IgD-negative memory B cell (primary cell): ENCODE measurements around the gene EVI5L. TPM values are rescaled to one million over a fixed set of nuclear protein-coding genes. Genes with fewer than 3 reads are reported as not detected.
"Not testable (repeated sequence)": the region's sequence is repeated elsewhere in the genome, so short reads cannot be mapped to it uniquely, and the experiment has no call there.

Source experiments
- H3K27ac Mint-ChIP-seq, 3 donors: one replicate each; pipeline ENCODE4 v1.8.0; 2020 to 2022; ENCODE audit warnings: mild to moderate bottlenecking in 3 of 3, mixed read lengths in 3 of 3, moderate library complexity in 1 of 3
- H3K27me3 Mint-ChIP-seq: one replicate; pipeline ENCODE4 v1.8.0; 2021; ENCODE audit warnings: mixed read lengths
- H3K36me3 Mint-ChIP-seq: one replicate; pipeline ENCODE4 v1.8.0; 2020; ENCODE audit warnings: mild to moderate bottlenecking, mixed read lengths
- H3K4me1 Mint-ChIP-seq, 3 donors: one replicate each; pipeline ENCODE4 v1.8.0; 2020 to 2022; ENCODE audit warnings: mixed read lengths in 3 of 3, mild to moderate bottlenecking in 1 of 3
- H3K4me3 Mint-ChIP-seq, 4 donors: one replicate each; pipeline ENCODE4 v1.8.0; 2020 to 2022; ENCODE audit warnings: mild to moderate bottlenecking in 4 of 4, mixed read lengths in 4 of 4, moderate library complexity in 3 of 4
- H3K9me3 Mint-ChIP-seq, 3 donors: one replicate each; pipeline ENCODE4 v1.8.0; 2020 to 2021; ENCODE audit warnings: mixed read lengths in 3 of 3, mild to moderate bottlenecking in 1 of 3
- polyA plus RNA-seq: library from polyadenylated mRNA; unstranded; fragments of 300-500 nt; fragmentation: Illumina TruSeq; gene quantifications from one replicate; pipeline ENCODE4 v1.2.3, GENCODE V29; 2021

The EVI5L gene
- 3.2 TPM for polyA plus RNA-seq

DNA sequence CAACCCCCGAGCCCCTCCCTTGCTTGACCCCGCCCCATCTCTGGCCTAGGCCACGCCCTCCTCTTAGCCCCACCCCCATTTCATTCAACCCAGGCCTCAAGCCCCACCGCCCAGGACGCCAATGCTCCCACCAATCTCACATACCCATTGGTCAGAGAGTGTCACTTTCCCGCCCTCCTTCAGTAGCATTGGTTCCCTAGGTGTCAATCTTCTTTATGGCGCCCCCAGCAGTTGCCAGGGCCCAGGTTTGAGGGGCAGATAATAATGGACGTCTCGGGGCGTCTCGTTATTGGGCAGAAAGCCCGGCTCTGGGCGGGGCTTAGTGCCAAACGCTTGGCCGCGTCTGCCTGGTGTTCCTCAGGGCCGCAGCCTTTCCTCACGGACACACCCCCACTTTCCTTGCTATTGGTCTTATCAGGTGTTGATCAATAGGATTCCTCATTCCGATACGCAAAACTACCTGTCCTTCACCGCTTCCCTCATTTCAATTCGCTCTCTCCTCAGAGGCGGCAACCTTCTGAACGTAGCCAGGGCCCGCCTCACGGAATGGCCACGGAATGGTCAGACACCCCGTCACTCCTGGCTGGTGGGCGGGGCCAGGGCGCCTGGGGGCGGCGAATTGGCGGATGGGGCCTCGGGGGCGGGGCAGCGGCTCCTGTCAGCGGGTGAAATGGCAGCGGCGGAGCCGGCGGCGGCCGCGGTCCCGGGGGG, at the start of gene EVI5L:
EVI5L (plus strand) TSS at position 658 of the 711 bp plus-strand sequence. CDS start 16,325 bp downstream, outside the sequence.
- H3K36me3 Mint-ChIP-seq: no peaks in the 10 kb centered on the region
- H3K4me1 Mint-ChIP-seq: peaks cover 0 to 10% (median 9%) of the 10 kb centered on the region in 3 donors
- H3K9me3 Mint-ChIP-seq: no peaks in the 10 kb centered on the region
- H3K27me3 Mint-ChIP-seq: no peaks in the 10 kb centered on the region
- H3K4me3 Mint-ChIP-seq: peak within 1 kb of the TSS; percentile 69 to 91 (median 84)
- peak within 1 kb of the TSS; percentile 36 to 85 (median 58) for H3K27ac Mint-ChIP-seq

DNA sequence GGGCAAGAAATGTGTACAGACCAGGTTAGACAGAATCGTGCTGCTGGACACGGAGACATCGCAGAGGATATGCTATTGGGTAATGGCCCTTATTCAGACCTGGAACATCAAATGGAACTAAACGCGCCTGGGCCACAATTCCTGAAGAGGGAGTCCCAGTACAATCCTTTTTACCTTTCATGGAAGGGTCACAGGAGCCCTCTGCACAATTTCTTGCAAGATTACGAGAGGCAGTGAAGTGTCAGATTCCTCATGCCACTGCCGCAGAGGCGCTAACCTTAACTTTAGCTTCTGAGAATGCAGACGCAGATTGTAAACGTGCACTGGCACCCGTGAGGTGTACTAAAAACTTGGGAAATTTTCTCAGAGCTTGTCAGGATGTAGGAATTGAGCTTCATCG, 48.9 kb upstream of the EVI5L start:
- no peak overlapping the region for H3K27ac Mint-ChIP-seq
- H3K36me3 Mint-ChIP-seq: no peaks in the 10 kb centered on the region
- no peak overlapping the region for H3K4me3 Mint-ChIP-seq
- H3K27me3 Mint-ChIP-seq: peaks cover 16% of the 10 kb centered on the region
- no peaks in the 10 kb centered on the region for H3K9me3 Mint-ChIP-seq
- H3K4me1 Mint-ChIP-seq: peaks cover 2 to 9% (median 5%) of the 10 kb centered on the region in 3 donors

- Mint-ChIP-seq H3K9me3 (no peaks in the 10 kb centered on the region), H3K27me3 (peaks cover 24% of the 10 kb centered on the region), H3K27ac (no peak overlapping the region), H3K4me1 (peaks cover 0 to 2% (median 0%) of the 10 kb centered on the region in 3 donors), H3K36me3 (no peaks in the 10 kb centered on the region), H3K4me3 (no peak overlapping the region)
Observed at GRCh38 chr19:7783991-7784423, 46.0 kb upstream of the EVI5L start.

DNA sequence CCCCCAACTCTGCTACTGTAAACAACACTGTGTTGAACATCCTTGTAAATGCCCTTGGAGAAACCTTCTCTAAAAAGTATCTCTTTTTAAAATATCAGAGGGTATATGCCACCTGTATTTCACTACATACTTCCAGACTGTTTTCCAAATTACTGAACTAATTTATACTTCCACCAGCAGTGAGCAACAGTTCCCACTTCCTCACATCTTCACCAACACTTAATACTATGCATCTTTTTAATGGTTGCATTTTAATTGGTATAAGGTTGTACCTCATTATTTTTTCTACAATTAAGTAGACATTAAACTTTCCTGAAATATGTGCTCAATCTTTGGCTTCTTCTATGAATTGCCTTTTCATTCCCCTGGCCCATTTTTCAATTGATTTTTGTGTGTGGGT, 45.2 kb upstream of the EVI5L start:
- Mint-ChIP-seq H3K4me3 (no peak overlapping the region), H3K36me3 (no peaks in the 10 kb centered on the region), H3K27ac (no peak overlapping the region), H3K4me1 (peaks cover 0 to 6% (median 3%) of the 10 kb centered on the region in 3 donors), H3K27me3 (peaks cover 30% of the 10 kb centered on the region), H3K9me3 (no peaks in the 10 kb centered on the region)

GRCh38 chr19:7787141-7787540, 42.9 kb upstream of the EVI5L start:
- H3K9me3 Mint-ChIP-seq: no peaks in the 10 kb centered on the region
- peaks cover 1% of the 10 kb centered on the region for H3K36me3 Mint-ChIP-seq
- H3K27me3 Mint-ChIP-seq: peaks cover 25% of the 10 kb centered on the region
- peaks cover 1 to 6% (median 3%) of the 10 kb centered on the region in 3 donors for H3K4me1 Mint-ChIP-seq
- H3K27ac Mint-ChIP-seq: no peak overlapping the region
- peak overlapping the region in 2 of 4 donors; percentile 20 to 72 for H3K4me3 Mint-ChIP-seq

- peaks cover 24% of the 10 kb centered on the region for H3K27me3 Mint-ChIP-seq
- peaks cover 3 to 7% (median 4%) of the 10 kb centered on the region in 3 donors for H3K4me1 Mint-ChIP-seq
- H3K36me3 Mint-ChIP-seq: peaks cover 3% of the 10 kb centered on the region
- H3K27ac Mint-ChIP-seq: peak overlapping the region in 1 of 3 donors; percentile 31
- H3K9me3 Mint-ChIP-seq: peaks cover 0 to under 1% (median 0%) of the 10 kb centered on the region in 3 donors
- peak overlapping the region in 2 of 4 donors; percentile 20 to 72 for H3K4me3 Mint-ChIP-seq
Observed at GRCh38 chr19:7787602-7788177, 42.3 kb upstream of the EVI5L start.

- peaks cover 19% of the 10 kb centered on the region for H3K27me3 Mint-ChIP-seq
- H3K4me1 Mint-ChIP-seq: peaks cover 3 to 7% (median 4%) of the 10 kb centered on the region in 3 donors
- peaks cover 0 to 3% (median 0%) of the 10 kb centered on the region in 3 donors for H3K9me3 Mint-ChIP-seq
- H3K27ac Mint-ChIP-seq: peak overlapping the region in 1 of 3 donors; percentile 62
- H3K36me3 Mint-ChIP-seq: peaks cover 3% of the 10 kb centered on the region
- peak overlapping the region in 2 of 4 donors; percentile 16 to 27 for H3K4me3 Mint-ChIP-seq
Observed at GRCh38 chr19:7788178-7788932, 41.7 kb upstream of the EVI5L start.

DNA sequence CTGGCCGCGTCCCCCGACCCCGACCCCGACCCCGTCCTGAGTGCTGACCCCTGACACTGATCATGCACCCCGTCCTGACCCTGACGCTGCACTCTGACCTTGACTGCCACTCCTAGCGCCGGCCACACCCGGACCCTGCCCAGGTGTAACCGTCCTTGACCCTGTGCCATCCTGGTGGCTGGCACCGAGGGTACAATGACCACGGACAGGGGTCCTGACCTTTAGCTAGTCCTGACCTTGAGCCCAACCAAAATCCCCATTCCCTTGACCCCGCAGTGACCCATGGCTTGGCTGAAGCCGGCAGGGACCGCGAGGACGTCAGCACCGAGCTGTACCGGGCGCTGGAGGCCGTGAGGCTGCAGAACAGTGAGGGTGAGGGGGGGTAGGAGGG, 41.1 kb upstream of the EVI5L start:
- Mint-ChIP-seq H3K9me3 (peaks cover 0 to 3% (median 0%) of the 10 kb centered on the region in 3 donors), H3K27ac (peak overlapping the region in 1 of 3 donors; percentile 62), H3K4me1 (peaks cover 3 to 5% (median 4%) of the 10 kb centered on the region in 3 donors), H3K4me3 (peak overlapping the region in 3 of 4 donors; percentile 71 to 85 (median 74)), H3K36me3 (peaks cover 3% of the 10 kb centered on the region), H3K27me3 (peaks cover 13% of the 10 kb centered on the region)

DNA sequence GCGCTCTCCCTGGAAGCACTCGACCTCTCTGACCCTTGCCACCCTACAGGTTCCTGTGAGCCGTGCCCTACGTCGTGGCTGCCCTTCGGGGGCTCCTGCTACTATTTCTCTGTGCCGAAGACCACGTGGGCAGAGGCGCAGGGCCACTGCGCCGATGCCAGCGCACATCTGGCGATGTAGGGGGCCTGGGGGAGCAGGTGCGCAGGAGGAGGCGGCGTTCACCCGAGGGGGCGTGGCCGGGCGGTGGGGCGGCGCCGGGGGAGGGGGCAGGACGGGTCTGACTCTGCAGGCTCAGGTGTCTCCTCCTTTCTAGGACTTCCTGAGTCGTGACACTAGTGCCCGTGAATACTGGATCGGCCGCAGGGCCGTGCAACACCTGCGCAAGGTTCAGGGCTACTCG, 40.6 kb upstream of the EVI5L start:
- peaks cover 3 to 5% (median 4%) of the 10 kb centered on the region in 3 donors for H3K4me1 Mint-ChIP-seq
- peak overlapping the region in 3 of 4 donors; percentile 71 to 85 (median 74) for H3K4me3 Mint-ChIP-seq
- H3K27ac Mint-ChIP-seq: peak overlapping the region in 1 of 3 donors; percentile 62
- H3K9me3 Mint-ChIP-seq: peaks cover 0 to 3% (median 3%) of the 10 kb centered on the region in 3 donors
- H3K27me3 Mint-ChIP-seq: peaks cover 13% of the 10 kb centered on the region
- peaks cover 3% of the 10 kb centered on the region for H3K36me3 Mint-ChIP-seq

- H3K4me1 Mint-ChIP-seq: peaks cover 3 to 5% (median 4%) of the 10 kb centered on the region in 3 donors
- peaks cover 3% of the 10 kb centered on the region for H3K36me3 Mint-ChIP-seq
- H3K27ac Mint-ChIP-seq: no peak overlapping the region
- H3K9me3 Mint-ChIP-seq: peaks cover 0 to 3% (median 3%) of the 10 kb centered on the region in 3 donors
- H3K4me3 Mint-ChIP-seq: peak overlapping the region in 1 of 4 donors; percentile 55
- H3K27me3 Mint-ChIP-seq: peaks cover 13% of the 10 kb centered on the region
Observed at GRCh38 chr19:7790416-7790815, 39.6 kb upstream of the EVI5L start.

- peaks cover 3 to 5% (median 5%) of the 10 kb centered on the region in 3 donors for H3K4me1 Mint-ChIP-seq
- H3K27ac Mint-ChIP-seq: peak overlapping the region in 1 of 3 donors; percentile 68
- peaks cover 3% of the 10 kb centered on the region for H3K36me3 Mint-ChIP-seq
- peaks cover 0 to 3% (median 3%) of the 10 kb centered on the region in 3 donors for H3K9me3 Mint-ChIP-seq
- peak overlapping the region in 1 of 4 donors; percentile 57 for H3K4me3 Mint-ChIP-seq
- peaks cover 12% of the 10 kb centered on the region for H3K27me3 Mint-ChIP-seq
Observed at GRCh38 chr19:7792281-7792680, 37.7 kb upstream of the EVI5L start.

- H3K4me1 Mint-ChIP-seq, H3K27me3 Mint-ChIP-seq, H3K9me3 Mint-ChIP-seq, H3K36me3 Mint-ChIP-seq: not testable (repeated sequence)
- Mint-ChIP-seq H3K4me3 (peak overlapping the region in 1 of 4 donors; percentile 77), H3K27ac (peak overlapping the region in 1 of 3 donors; percentile 68)
Observed at GRCh38 chr19:7792701-7793100, 37.3 kb upstream of the EVI5L start.

GRCh38 chr19:7793493-7793892, 36.5 kb upstream of the EVI5L start:
- Mint-ChIP-seq H3K36me3 (peaks cover 3% of the 10 kb centered on the region), H3K9me3 (peaks cover 0 to 3% (median 3%) of the 10 kb centered on the region in 3 donors), H3K4me3 (no peak overlapping the region), H3K27me3 (peaks cover 6% of the 10 kb centered on the region), H3K27ac (peak overlapping the region in 1 of 3 donors; percentile 34), H3K4me1 (peaks cover 3 to 7% (median 5%) of the 10 kb centered on the region in 3 donors)

DNA sequence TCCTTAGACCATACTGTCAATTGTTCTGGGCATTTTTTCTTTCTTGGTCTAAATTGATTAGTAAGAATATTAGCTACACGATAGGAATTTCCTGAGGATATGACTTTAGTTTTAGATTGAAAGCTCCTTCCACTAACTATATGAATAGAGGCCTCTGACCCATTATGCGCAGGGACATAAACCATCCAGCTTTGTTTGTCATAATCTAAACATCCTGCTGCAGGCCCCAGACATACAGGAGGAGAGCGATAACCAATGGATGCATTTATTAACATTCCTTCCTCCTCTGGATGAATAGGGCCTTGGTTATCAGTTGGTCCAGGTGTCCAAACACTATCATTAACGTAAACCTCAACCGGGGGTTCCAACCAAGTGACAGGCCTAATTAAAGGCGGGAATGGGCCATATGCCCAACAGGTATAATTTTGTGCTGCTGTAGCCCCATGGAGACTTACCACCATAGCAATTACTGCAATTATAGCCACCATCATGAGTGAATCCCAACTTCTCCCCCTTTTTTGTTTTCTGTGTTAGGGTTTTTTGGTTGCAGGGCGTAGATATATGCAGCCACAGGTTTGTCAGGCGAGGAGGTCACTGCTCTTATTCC, 34.4 kb upstream of the EVI5L start:
- Mint-ChIP-seq H3K4me1 (peaks cover 0 to 20% (median 8%) of the 10 kb centered on the region in 3 donors), H3K27ac (no peak overlapping the region), H3K4me3 (peak overlapping the region in 1 of 4 donors; percentile 48)

More for the DNA sequence above, 34.4 kb upstream of the EVI5L start:
- Mint-ChIP-seq H3K36me3 (peaks cover 3% of the 10 kb centered on the region), H3K9me3 (peaks cover 0 to 3% (median 3%) of the 10 kb centered on the region in 3 donors), H3K27me3 (peaks cover 10% of the 10 kb centered on the region)
